Measurements from ENCODE around the gene CDH22. TPM values are rescaled to one million over a fixed set of nuclear protein-coding genes. Genes with fewer than 3 reads are reported as not detected.

The CDH22 gene
- total RNA-seq, 1 donor, result not detected

DNA sequence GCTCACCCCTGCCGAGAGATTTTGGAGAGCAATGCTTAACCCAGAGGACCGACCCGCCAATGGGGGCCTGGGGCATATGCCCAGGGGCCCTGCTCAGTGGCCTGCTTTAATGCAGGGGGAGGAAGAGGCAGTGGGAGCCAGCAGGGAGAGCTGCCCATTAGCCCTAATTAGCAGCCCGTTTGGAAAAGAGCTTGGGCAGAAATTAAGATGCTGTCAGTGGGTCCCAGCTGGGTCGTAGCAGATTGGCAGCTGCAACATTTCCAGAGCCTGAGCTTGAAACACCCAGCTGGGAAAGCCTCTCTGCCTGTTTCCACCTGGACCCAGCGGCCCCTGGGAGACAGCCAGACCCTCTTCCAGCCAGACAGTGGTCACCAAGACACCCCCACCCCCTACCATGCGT, 150.7 kb downstream of the CDH22 start:
- Histone ChIP-seq H3K9me3 (ENCODE audit: low read depth, low read length) (no peaks in the 10 kb centered on the region), H3K4me1 (ENCODE audit: insufficient read depth, low read length) (no peaks in the 10 kb centered on the region), H3K4me3 (ENCODE audit: low read length) (no peak overlapping the region), H3K27me3 (ENCODE audit: insufficient read depth, low read length) (no peaks in the 10 kb centered on the region)

DNA sequence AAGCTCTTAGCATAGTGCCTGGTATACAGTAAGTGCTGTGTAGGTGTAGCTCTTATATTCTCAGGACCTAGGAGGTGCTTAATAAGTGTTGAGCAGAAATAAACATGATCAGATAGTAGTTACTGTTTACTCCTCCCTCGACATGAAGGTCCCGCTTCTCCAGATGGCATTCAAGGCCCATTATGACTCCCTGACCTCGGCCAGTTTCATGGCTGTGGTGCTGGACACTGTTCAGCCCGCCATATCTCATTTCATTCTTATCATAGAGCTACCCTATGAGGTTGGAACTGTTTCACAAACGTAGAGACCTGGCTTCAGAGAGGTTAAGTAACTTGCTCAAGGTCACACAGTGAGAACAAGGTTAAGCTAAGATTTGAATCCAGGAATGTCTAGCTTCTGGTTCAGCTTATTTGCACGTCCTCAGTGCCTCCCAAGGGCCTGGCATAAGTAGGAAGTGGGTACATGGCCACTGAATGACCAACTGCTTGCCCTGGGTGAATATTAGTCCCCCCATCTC, 151.2 kb downstream of the CDH22 start:
- Histone ChIP-seq H3K9me3 (ENCODE audit: low read depth, low read length) (no peaks in the 10 kb centered on the region), H3K27me3 (ENCODE audit: insufficient read depth, low read length) (no peaks in the 10 kb centered on the region), H3K4me3 (ENCODE audit: low read length) (no peak overlapping the region), H3K4me1 (ENCODE audit: insufficient read depth, low read length) (no peaks in the 10 kb centered on the region)

DNA sequence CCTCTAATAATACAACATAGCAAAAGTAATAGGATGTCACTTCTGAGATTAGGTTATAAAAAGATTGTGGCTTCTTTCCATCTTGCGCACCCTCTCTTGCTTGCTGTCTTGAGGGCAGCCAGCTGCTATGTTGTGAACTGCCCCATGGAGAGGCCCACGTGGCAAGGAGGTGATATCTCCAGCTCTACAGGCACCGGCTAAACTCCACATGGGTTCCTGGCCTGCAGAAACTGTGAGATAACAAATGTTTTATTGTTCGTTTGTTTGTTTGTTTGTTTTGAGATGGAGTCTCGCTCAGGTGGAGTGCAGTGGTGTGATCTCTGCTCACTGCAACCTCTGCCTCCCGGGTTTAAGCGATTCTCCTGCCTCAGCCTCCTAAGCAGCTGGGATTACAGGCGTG, 152.2 kb downstream of the CDH22 start:
- Histone ChIP-seq H3K9me3 (ENCODE audit: low read depth, low read length) (no peaks in the 10 kb centered on the region), H3K27me3 (ENCODE audit: insufficient read depth, low read length) (no peaks in the 10 kb centered on the region), H3K4me1 (ENCODE audit: insufficient read depth, low read length) (no peaks in the 10 kb centered on the region), H3K4me3 (ENCODE audit: low read length) (no peak overlapping the region)

DNA sequence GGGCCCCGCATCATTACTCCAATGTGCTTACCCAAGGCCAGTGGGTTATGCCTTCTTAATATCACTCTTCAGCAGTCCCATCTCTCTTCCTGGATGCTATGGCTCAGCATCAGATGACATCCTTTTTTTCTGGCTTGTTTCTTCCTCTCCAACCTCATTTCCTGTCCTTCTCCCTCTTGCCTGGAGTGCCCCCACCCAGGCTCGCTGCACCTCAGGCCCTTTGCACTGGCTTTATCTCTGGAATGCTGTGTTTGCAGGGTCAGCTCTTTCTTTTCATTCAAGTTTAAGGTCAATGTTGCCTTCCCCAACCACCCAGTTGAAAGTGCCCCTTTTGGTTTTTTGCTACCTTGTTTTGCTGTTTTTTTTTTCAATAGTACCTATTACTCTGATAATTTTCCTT, 153.5 kb downstream of the CDH22 start:
- Histone ChIP-seq H3K27me3 (ENCODE audit: insufficient read depth, low read length) (no peaks in the 10 kb centered on the region), H3K4me3 (ENCODE audit: low read length) (no peak overlapping the region), H3K4me1 (ENCODE audit: insufficient read depth, low read length) (no peaks in the 10 kb centered on the region), H3K9me3 (ENCODE audit: low read depth, low read length) (no peaks in the 10 kb centered on the region)

DNA sequence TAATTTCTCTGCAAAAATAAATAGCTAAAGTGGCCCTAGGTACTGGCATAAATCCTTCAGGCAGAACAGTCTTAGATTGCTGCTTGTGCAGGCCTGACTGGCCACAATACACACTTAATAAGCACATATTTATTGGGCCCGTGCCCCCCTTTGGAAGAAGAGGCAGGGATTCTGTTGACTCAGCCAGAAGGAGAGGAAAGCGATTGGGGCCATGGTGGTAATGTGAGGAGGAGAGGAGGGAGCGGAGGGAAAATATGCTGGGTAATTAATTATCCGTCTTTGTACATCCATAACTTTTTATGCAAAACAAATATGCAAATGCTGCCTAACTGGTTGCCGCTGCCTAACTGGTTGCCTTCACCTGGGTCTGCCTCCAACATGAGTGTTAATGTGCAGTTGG, 154.0 kb downstream of the CDH22 start:
- Histone ChIP-seq H3K9me3 (ENCODE audit: low read depth, low read length) (no peaks in the 10 kb centered on the region), H3K4me3 (ENCODE audit: low read length) (no peak overlapping the region), H3K27me3 (ENCODE audit: insufficient read depth, low read length) (no peaks in the 10 kb centered on the region), H3K4me1 (ENCODE audit: insufficient read depth, low read length) (no peaks in the 10 kb centered on the region)

DNA sequence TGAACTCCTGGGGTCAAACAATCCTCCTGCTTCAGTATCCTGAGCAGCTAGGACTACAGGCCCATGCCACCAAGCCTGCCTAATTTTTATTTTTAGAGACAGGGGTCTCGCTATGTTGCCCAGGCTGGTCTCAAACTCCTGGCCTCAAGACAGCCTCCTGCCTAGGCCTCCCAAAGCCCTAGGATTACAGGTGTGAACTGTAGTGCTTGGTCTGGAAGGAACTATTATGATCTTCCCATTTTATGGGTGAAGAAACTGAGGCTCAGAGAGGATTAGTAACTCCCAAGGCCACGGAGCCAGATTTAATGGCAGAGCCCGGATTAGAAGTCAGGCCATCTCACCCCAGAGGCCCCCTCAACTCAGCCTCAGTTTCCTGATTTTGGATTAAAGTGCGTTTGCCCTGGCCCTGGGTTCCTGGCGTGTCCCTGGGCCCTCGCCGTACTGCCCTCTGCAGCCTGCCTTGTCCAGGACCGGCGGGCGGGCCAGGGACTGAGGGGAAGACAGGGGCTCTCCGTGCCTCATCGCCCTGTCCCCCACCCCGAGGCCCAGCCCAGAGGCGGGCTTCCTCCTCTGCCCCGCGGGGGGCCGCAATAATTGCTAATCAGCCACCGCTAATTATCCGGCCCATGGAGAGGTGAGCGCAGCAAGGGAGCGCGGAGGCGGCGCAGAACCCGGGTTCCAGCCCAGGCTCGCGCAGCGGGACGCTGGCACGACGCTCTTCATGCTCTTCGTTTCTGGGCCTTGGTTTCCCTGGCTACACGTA, 155.3 kb downstream of the CDH22 start:
- no peaks in the 10 kb centered on the region for H3K4me1 ChIP-seq (ENCODE audit: insufficient read depth, low read length)
- no peaks in the 10 kb centered on the region for H3K9me3 ChIP-seq (ENCODE audit: low read depth, low read length)
- no peaks in the 10 kb centered on the region for H3K27me3 ChIP-seq (ENCODE audit: insufficient read depth, low read length)
- H3K4me3 ChIP-seq (ENCODE audit: low read length), result no peak overlapping the region

DNA sequence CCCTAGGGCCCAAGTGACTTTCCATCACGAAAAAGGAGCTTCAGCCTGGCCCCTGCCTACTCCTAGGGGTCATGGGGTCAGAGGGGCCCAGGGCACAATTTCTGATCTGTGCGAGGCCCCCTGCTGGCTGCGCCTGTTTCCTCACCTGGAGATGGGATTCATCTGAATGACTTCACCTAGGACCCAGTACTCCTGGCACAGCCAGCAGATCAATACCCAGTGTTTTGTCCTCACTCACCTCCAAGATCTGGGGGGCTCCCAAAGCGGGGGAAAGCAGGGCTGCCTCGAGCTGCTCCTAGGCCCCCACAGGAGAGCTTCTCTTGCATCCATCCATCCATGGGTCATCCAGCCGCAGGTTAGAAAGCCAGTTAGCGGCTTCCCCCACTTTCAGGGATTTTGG, 156.4 kb downstream of the CDH22 start:
- Histone ChIP-seq H3K9me3 (ENCODE audit: low read depth, low read length) (no peaks in the 10 kb centered on the region), H3K4me1 (ENCODE audit: insufficient read depth, low read length) (no peaks in the 10 kb centered on the region), H3K4me3 (ENCODE audit: low read length) (no peak overlapping the region), H3K27me3 (ENCODE audit: insufficient read depth, low read length) (no peaks in the 10 kb centered on the region)

DNA sequence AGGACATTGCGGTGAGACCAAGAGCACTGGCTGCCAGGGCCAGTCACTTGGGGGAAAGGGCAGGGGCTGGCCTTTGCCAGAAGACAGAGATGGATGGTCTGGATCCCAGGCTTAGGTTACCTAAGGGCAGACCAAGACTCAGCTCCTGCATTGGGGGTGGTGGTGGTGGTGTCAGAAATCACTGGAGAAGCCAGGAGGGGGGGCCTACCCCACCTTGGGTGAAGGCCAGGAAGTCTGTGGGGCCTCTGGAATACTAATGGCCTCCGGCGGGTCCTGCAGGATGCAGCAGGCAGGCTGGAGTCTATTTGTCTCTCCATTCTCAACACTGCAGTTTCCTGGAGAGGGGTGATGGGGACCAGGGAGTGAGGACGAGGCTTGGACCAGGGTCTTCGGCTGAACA, 157.4 kb downstream of the CDH22 start:
- Histone ChIP-seq H3K4me3 (ENCODE audit: low read length) (no peak overlapping the region), H3K9me3 (ENCODE audit: low read depth, low read length) (no peaks in the 10 kb centered on the region), H3K27me3 (ENCODE audit: insufficient read depth, low read length) (no peaks in the 10 kb centered on the region), H3K4me1 (ENCODE audit: insufficient read depth, low read length) (no peaks in the 10 kb centered on the region)

DNA sequence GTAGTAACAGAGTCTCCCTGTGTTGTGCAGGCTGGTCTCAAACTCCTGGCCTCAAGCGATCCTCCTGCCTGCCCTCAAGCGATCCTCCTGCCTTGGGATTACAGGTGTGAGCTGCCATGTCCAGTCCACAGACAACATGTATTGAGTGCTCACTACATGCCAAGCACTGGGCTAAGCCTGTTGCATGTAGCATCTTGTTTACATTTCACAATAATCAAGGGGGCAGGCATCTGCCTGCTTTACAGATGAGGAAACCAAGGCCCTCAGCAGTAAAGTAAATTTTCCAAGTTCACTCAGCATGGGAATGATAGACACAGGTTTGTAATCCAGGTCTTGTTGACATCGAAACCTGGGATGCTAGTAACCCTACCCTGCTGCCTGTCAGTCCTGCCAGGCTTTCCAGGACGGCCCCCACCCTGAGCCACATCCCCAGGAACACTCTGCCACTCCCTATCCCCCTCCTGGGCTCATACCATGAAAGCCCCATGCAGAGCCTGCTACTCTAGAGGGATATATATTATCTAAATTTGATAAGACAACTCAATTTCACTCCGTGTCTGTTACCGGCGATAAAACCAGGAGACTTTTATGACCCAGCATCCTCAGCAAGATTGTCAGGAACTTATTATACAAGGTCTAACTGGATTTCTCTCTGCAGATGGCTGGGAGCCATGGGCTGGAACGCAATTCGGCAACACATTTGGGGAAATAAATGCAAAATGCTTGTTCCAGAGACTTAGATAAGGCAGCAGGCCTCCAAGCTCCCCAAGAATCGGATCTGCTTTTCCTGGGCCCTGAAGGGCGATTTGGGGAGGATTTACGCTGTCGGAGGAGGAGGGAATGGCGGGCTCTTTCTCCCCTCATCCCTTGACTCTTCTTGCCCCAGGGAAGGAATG, 159.7 kb downstream of the CDH22 start:
- Histone ChIP-seq H3K4me1 (ENCODE audit: insufficient read depth, low read length) (no peaks in the 10 kb centered on the region), H3K4me3 (ENCODE audit: low read length) (no peak overlapping the region), H3K9me3 (ENCODE audit: low read depth, low read length) (no peaks in the 10 kb centered on the region), H3K27me3 (ENCODE audit: insufficient read depth, low read length) (no peaks in the 10 kb centered on the region)

DNA sequence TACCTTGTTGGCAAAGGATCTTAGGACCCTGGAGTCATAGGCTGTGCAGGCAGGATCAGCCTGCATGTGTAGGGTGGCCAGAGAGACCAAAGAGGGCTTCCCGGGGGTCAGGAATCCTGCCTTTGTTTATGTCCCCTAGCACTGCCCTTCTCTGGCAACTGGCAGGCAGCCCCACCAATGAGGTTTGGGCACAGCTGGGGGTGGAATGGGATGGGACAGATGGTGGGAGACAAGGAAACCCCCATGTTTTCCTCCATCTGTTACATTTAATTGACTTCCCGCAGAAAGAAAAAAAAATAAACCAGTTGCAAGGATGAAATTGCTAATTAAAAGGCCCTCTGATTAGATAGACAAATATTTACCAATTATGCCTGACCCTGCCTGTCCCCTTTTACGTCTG, 162.6 kb downstream of the CDH22 start:
- Histone ChIP-seq H3K27me3 (ENCODE audit: insufficient read depth, low read length) (peaks cover 3% of the 10 kb centered on the region), H3K4me1 (ENCODE audit: insufficient read depth, low read length) (no peaks in the 10 kb centered on the region), H3K9me3 (ENCODE audit: low read depth, low read length) (no peaks in the 10 kb centered on the region), H3K4me3 (ENCODE audit: low read length) (no peak overlapping the region)

DNA sequence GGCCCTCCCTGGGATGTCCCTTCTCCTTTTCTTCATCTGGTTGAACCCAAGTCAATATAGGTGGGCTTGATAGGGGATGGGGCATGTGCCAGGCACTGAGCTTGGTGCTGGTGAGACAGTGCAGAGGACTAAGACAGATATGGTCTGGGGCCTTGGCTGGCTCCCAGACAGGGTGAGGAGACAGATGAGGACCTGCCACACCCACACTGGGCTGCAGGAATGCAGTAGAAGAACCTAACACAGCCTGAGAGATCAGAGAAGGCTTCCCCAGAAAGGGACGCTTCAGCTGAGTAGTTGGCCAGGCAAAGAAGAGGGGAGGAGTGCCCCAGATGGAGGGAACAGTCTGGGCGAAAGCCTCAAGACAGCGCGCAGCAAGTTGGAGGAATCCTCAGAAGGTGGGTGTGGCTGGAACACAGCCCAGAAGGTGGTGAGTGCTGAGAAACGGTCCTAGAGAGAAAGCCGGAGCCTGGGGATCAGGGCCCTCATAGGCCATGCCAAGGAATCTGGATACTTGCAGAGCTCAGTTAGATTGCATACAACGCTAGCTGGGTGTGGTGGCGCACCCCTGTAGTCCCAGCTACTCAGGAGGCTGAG, 163.8 kb downstream of the CDH22 start:
- no peaks in the 10 kb centered on the region for H3K9me3 ChIP-seq (ENCODE audit: low read depth, low read length)
- no peak overlapping the region for H3K4me3 ChIP-seq (ENCODE audit: low read length)
- peaks cover 3% of the 10 kb centered on the region for H3K27me3 ChIP-seq (ENCODE audit: insufficient read depth, low read length)
- no peaks in the 10 kb centered on the region for H3K4me1 ChIP-seq (ENCODE audit: insufficient read depth, low read length)

DNA sequence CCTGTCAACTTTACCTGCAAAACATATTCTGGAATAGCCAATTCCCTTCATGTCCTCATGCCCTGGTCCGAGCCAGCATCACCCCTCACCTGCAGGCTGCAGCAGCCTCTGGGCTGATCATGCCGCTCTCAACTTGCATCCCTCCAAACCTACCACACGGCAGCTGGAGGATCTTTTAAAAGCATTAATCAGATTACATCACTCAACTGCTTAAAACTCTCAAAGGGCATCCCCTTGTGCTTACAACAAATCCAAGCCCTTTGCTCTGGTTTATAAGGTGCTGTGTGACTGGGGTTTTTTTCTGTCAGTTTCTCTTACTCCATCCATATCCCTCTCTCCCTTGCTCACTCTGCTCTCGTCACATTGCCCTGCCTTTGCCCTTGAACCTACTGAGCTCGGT, 166.2 kb downstream of the CDH22 start:
- Histone ChIP-seq H3K4me1 (ENCODE audit: insufficient read depth, low read length) (no peaks in the 10 kb centered on the region), H3K9me3 (ENCODE audit: low read depth, low read length) (no peaks in the 10 kb centered on the region), H3K27me3 (ENCODE audit: insufficient read depth, low read length) (peaks cover 3% of the 10 kb centered on the region), H3K4me3 (ENCODE audit: low read length) (no peak overlapping the region)

DNA sequence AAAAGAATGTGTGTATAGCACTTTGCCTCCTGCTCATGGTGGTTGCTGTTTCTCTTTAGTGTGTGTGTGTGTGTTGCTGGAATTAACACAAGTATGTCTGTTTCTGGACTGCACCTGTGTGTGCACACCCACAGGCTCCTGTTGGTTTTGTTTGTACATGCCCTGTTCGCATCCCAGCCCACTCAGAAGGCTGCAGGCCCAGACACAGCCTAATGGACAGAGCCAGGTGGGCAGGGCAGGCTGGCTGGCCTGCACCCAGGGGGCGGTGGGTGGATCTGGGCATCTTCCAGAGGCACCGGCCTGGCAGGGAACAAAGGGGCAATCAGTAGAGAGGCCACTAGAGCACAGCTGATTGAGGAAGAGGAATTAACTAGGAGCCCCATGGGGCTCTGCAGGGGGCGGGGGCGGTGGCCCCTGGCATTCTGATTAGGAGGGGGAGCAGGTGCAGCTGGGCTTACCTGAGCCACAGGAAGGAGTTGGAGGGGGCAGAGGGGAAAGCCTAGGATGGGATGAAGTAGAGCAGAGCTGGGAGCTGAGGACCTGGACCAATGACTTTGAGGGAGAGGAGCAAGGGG, 168.3 kb downstream of the CDH22 start:
- H3K9me3 ChIP-seq (ENCODE audit: low read depth, low read length), result no peaks in the 10 kb centered on the region
- H3K4me1 ChIP-seq (ENCODE audit: insufficient read depth, low read length), result no peaks in the 10 kb centered on the region
- peaks cover 3% of the 10 kb centered on the region for H3K27me3 ChIP-seq (ENCODE audit: insufficient read depth, low read length)
- no peak overlapping the region for H3K4me3 ChIP-seq (ENCODE audit: low read length)

DNA sequence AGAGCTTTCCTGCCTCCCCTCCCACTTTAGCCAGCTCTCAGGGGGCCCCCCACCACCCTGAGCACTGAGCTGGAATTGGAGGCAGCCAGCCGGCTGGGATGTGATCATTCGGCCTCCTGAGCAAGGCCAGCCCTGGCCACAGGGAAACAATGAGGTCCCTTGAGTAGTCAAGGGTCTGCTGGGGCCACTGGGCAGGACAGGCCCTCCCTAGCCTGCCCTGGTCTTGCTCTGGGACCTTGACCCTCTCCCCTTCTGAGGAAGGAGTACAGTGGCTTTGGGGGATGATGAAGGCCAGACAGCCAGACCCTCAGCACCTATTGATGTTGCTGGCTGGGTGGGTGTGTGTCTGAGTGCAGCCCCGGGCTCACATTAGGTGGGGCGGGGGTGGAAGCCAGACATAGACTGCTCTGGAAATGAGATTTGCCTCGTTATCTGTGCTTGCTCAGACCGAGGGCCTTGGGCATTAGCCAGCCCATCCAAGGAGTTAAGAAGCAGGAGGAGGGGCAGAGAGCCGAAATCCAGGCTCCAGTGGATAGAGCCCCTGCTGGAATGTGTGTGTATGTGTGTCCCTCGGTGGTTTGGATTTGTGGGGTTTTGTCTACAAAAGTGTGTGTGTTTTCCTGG, 168.9 kb downstream of the CDH22 start:
- H3K4me3 ChIP-seq (ENCODE audit: low read length), result no peak overlapping the region
- H3K4me1 ChIP-seq (ENCODE audit: insufficient read depth, low read length), result no peaks in the 10 kb centered on the region
- H3K9me3 ChIP-seq (ENCODE audit: low read depth, low read length), result no peaks in the 10 kb centered on the region
- peaks cover 3% of the 10 kb centered on the region for H3K27me3 ChIP-seq (ENCODE audit: insufficient read depth, low read length)
